ENCODE data around the gene LRP8. TPM values are rescaled to one million over a fixed set of nuclear protein-coding genes. Genes with fewer than 3 reads are reported as not detected.
A peak's percentile ranks its signal among the peaks of the same experiment; 100 is the strongest.

Gene LRP8
- total and polyA plus RNA-seq, 2 of the 4 experiments (the other 2 are of a cell fraction): 12.0 to 12.1 TPM

- TF ChIP-seq, protein P1, sequence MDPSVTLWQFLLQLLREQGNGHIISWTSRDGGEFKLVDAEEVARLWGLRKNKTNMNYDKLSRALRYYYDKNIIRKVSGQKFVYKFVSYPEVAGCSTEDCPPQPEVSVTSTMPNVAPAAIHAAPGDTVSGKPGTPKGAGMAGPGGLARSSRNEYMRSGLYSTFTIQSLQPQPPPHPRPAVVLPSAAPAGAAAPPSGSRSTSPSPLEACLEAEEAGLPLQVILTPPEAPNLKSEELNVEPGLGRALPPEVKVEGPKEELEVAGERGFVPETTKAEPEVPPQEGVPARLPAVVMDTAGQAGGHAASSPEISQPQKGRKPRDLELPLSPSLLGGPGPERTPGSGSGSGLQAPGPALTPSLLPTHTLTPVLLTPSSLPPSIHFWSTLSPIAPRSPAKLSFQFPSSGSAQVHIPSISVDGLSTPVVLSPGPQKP (IDR thresholded peaks at IDR 0.05; ENCODE audit: borderline replicate concordance, low read depth, low read length): 0 out of 2 replicates have a peak, but pooled peaks have one; percentile 44
- peak; percentile 85 for TF ChIP-seq MXI1 (IDR thresholded peaks at IDR 0.05; ENCODE audit: borderline replicate concordance, low read depth, low read length)
These were observed 89.4 kb downstream of the LRP8 start, which contains the start of gene MAGOH (continued) for GRCh38 chr1:53238197-53239155.

Data from IMR-90 (cell line).